ENCODE data around the gene DPP3. TPM values are rescaled to one million over a fixed set of nuclear protein-coding genes. Genes with fewer than 3 reads are reported as not detected.

Gene DPP3
- polyA plus RNA-seq, 3 donors: 22.4 to 37.0 (median 26.7) TPM

DNA sequence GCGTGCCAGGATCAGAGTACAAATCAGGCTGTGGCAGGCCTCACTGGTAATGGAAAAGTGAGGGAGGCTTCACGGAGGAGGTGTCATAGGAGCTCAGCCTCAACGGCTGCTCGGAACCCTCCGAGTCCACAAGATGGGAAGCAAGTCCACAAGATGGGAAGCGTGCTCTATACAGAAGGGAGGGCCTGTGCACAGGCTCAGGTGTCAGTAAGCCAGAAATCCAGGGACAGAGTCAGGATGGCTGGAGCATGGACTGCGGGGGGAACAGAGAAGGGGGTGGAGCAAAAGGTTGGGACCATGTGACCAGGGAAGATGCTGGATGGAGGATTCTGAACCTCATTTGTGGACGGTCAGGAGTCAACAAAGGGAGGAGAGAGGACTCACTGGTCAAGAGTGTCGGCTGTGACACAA is 3.4 kb upstream of the DPP3 start:
- Histone ChIP-seq H3K9me3 (replicated peaks in 1 of 2; ENCODE audit: control insufficient read depth in 1 of 2, insufficient read depth in 1 of 2, low read length in 2 of 2) (no peaks in the 10 kb centered on the region), H3K9ac (ENCODE audit: insufficient read depth, low read length, poor library complexity, severe bottlenecking) (no peak overlapping the region), H3K36me3 (replicated peaks in 1 of 2; ENCODE audit: control insufficient read depth in 1 of 2, insufficient read depth in 2 of 2, low read length in 2 of 2) (peaks cover 9 to 31% of the 10 kb centered on the region in 2 donors), H4K20me1 (ENCODE audit: insufficient read depth, low read length) (peaks cover 11% of the 10 kb centered on the region), H3K4me2 (replicated peaks; ENCODE audit: extremely low read depth, low read length, poor library complexity, severe bottlenecking) (no peak overlapping the region), H3K27me3 (ENCODE audit: control insufficient read depth in 2 of 2, insufficient read depth in 2 of 2, low read length in 2 of 2) (no peaks in the 10 kb centered on the region), H3K79me2 (ENCODE audit: insufficient read depth, low read length) (peaks cover 14% of the 10 kb centered on the region), H2AFZ (ENCODE audit: insufficient read depth, low read depth, low read length, poor library complexity, severe bottlenecking) (no peak overlapping the region), H3K4me3 (replicated peaks in 1 of 3; ENCODE audit: low read depth in 2 of 3, low read length in 3 of 3) (no peak overlapping the region), H3K4me1 (ENCODE audit: control insufficient read depth in 1 of 2, insufficient read depth in 2 of 2, low read length in 2 of 2) (peaks cover 19 to 24% of the 10 kb centered on the region in 2 donors), H3K27ac (ENCODE audit: low read depth in 1 of 2, low read length in 2 of 2) (no peak overlapping the region)
- H3K27ac Mint-ChIP-seq: no peak overlapping the region
- TF ChIP-seq, protein P1, sequence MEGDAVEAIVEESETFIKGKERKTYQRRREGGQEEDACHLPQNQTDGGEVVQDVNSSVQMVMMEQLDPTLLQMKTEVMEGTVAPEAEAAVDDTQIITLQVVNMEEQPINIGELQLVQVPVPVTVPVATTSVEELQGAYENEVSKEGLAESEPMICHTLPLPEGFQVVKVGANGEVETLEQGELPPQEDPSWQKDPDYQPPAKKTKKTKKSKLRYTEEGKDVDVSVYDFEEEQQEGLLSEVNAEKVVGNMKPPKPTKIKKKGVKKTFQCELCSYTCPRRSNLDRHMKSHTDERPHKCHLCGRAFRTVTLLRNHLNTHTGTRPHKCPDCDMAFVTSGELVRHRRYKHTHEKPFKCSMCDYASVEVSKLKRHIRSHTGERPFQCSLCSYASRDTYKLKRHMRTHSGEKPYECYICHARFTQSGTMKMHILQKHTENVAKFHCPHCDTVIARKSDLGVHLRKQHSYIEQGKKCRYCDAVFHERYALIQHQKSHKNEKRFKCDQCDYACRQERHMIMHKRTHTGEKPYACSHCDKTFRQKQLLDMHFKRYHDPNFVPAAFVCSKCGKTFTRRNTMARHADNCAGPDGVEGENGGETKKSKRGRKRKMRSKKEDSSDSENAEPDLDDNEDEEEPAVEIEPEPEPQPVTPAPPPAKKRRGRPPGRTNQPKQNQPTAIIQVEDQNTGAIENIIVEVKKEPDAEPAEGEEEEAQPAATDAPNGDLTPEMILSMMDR (IDR thresholded peaks at IDR 0.05): no peak
- no peaks in the 10 kb centered on the region for H3K9me3 Mint-ChIP-seq
- H3K4me3 Mint-ChIP-seq: no peak overlapping the region
- H3K27me3 Mint-ChIP-seq (ENCODE audit: low read depth in 3 of 3): peaks cover 0 to 7% (median 0%) of the 10 kb centered on the region in 3 donors
- WGBS (ENCODE audit: insufficient coverage): 95% methylated on average over 9 of the region's 9 CpGs
- DNase-seq: no peak
- peaks cover 18% of the 10 kb centered on the region for H3K4me1 Mint-ChIP-seq
- intact Hi-C loops (cut with micrococcal nuclease): loop anchor here in 1 of 2 donors (5.0 kb wide), 1 partner anchor 40 kb away; the partner anchor contains the start of gene MRPL11
- H3K36me3 Mint-ChIP-seq: peaks cover 25 to 38% of the 10 kb centered on the region in 2 donors

GRCh38 chr11:66477263-66478201 is 2.7 kb upstream of the DPP3 start:
- Mint-ChIP-seq H3K4me3 (no peak overlapping the region), H3K27ac (peak overlapping the region in 2 of 7 donors; percentile 9 to 46), H3K27me3 (ENCODE audit: low read depth in 3 of 3) (peaks cover 0 to 7% (median 0%) of the 10 kb centered on the region in 3 donors), H3K4me1 (peaks cover 18% of the 10 kb centered on the region), H3K9me3 (no peaks in the 10 kb centered on the region), H3K36me3 (peaks cover 25 to 37% of the 10 kb centered on the region in 2 donors)
- no peak overlapping the region for H3K9ac ChIP-seq (ENCODE audit: insufficient read depth, low read length, poor library complexity, severe bottlenecking)
- peak in 1 of 3 donors; percentile 3 for DNase-seq
- peaks cover 14% of the 10 kb centered on the region for H3K79me2 ChIP-seq (ENCODE audit: insufficient read depth, low read length)
- H3K9me3 ChIP-seq (replicated peaks in 1 of 2; ENCODE audit: control insufficient read depth in 1 of 2, insufficient read depth in 1 of 2, low read length in 2 of 2): no peaks in the 10 kb centered on the region
- TF ChIP-seq, protein P1 (IDR thresholded peaks at IDR 0.05): no peak
- peaks cover 9 to 29% of the 10 kb centered on the region in 2 donors for H3K36me3 ChIP-seq (replicated peaks in 1 of 2; ENCODE audit: control insufficient read depth in 1 of 2, insufficient read depth in 2 of 2, low read length in 2 of 2)
- over 99% methylated on average over 10 of the region's 11 CpGs for WGBS (ENCODE audit: insufficient coverage)
- H3K27me3 ChIP-seq (ENCODE audit: control insufficient read depth in 2 of 2, insufficient read depth in 2 of 2, low read length in 2 of 2): no peaks in the 10 kb centered on the region
- peaks cover 11% of the 10 kb centered on the region for H4K20me1 ChIP-seq (ENCODE audit: insufficient read depth, low read length)
- H3K4me1 ChIP-seq (ENCODE audit: control insufficient read depth in 1 of 2, insufficient read depth in 2 of 2, low read length in 2 of 2): peaks cover 19 to 24% of the 10 kb centered on the region in 2 donors
- no peak overlapping the region for H2AFZ ChIP-seq (ENCODE audit: insufficient read depth, low read depth, low read length, poor library complexity, severe bottlenecking)
- H3K4me3 ChIP-seq (replicated peaks in 1 of 3; ENCODE audit: low read depth in 2 of 3, low read length in 3 of 3): no peak overlapping the region
- H3K4me2 ChIP-seq (replicated peaks; ENCODE audit: extremely low read depth, low read length, poor library complexity, severe bottlenecking): no peak overlapping the region
- intact Hi-C loops (cut with micrococcal nuclease): loop anchor here (2.0 to 5.0 kb wide), 2 partner anchors 40 to 69 kb away; partner anchors contain the start of gene MRPL11 (in 1 of the 2)
- no peak overlapping the region for H3K27ac ChIP-seq (ENCODE audit: low read depth in 1 of 2, low read length in 2 of 2)

Data from CD14-positive monocyte (primary cell).